IPS-15b (cell line): Measurements from ENCODE around the gene YRDC.
"Not testable (repeated sequence)": the region's sequence is repeated elsewhere in the genome, so short reads cannot be mapped to it uniquely, and the experiment has no call there.

Experiments
- H3K27me3 ChIP-seq: one replicate; pipeline ENCODE4 v1.6.1; 2013; ENCODE audit warnings: low read length; ENCODE audit not compliant: control insufficient read depth, insufficient read depth
- H3K36me3 ChIP-seq: one replicate; pipeline ENCODE4 v1.6.1; 2013; ENCODE audit warnings: low read length; ENCODE audit not compliant: control insufficient read depth, insufficient read depth
- H3K4me1 ChIP-seq: one replicate; pipeline ENCODE4 v1.6.1; 2013; ENCODE audit warnings: mild to moderate bottlenecking, low read length; ENCODE audit not compliant: control insufficient read depth, insufficient read depth
- H3K4me3 ChIP-seq: one replicate; pipeline ENCODE4 v1.5.1; 2013; ENCODE audit warnings: low read depth, low read length
- H3K9ac ChIP-seq: one replicate; pipeline ENCODE4 v1.6.1; 2013; ENCODE audit warnings: low read depth, mild to moderate bottlenecking, low read length
- H3K9me3 ChIP-seq: one replicate; pipeline ENCODE4 v1.6.1; 2013; ENCODE audit warnings: mild to moderate bottlenecking, low read length; ENCODE audit not compliant: control insufficient read depth, insufficient read depth

The YRDC gene

DNA sequence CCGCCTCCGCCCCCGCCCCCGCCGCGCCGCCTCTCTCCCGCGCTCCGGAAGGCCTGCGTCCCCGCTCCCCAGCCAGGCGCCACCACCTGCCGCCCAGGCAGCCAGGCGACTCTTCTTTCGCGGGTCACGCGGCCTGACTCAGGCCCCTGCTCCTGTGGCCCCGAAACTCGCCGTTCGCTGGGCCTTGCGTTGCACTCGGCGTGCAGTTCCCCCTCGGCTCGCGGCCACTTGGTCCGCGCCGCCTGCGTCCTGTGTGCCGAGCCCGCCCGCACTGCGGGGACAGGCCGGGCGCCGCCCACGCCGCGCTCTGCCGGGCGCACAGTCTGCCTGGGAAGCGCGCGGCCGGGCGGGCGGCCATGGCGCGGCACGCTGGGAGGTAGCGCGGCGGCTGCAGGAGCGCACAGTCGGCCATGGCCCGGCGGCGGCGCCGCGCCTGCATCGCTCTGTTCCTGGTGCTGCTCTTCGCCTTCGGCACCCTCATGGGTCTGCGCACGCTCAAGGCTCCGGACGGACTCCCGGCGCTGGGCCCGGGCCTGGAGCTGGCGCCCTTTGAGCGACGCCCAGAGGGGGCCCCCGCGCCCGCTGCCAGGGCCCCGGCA, 14.1 kb downstream of the YRDC start, which contains the start of gene MANEAL:
TSS of gene MANEAL (plus strand) at position 75 of the 599 bp plus-strand sequence. CDS start at position 411, 336 bp downstream.
- Histone ChIP-seq H3K36me3 (no peaks in the 10 kb centered on the region), H3K9ac (no peak within 1 kb of the TSS), H3K4me3 (peak within 1 kb of the TSS; percentile 66), H3K4me1 (no peaks in the 10 kb centered on the region), H3K27me3 (peaks cover 39% of the 10 kb centered on the region), H3K9me3 (no peaks in the 10 kb centered on the region)

DNA sequence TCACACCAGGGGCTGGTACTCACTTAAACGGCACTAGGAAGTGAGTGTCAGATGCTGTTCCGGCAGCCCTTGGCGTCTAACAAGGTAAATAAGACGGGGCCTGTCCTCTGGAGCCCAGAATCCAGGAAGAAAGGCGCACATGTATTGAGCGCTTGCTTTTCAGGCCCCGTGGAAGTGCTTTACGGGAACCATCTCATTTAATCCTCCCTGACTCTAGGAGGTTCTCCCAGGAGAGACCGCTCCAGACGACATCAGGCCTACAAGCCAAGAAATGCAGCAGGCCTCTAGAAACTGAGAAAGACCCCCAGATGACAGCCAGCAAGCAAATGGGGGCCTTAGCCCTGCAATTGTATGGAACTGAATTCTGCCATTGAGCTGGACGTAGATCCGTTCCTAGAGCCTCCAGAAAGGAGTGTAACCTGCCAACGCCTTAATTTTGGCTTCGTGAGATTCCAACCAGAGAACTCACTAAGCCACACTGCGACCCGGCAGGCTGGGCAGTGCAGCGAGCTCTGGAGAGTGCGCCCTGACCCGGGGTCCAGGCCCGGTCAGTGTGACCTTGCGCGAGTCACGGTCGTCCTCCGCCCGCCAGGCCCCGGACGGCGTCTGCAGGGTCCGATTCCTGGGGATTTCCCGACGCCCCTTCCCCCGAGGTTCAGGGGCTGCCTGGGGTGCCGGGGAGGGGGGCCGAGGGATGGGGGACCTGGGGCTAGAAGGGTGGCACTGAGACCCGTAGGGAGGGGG, 14.9 kb downstream of the YRDC start:
- Histone ChIP-seq H3K27me3 (peaks cover 47% of the 10 kb centered on the region), H3K9ac (no peak overlapping the region), H3K4me3 (peak overlapping the region; percentile 66), H3K4me1 (no peaks in the 10 kb centered on the region), H3K9me3 (no peaks in the 10 kb centered on the region), H3K36me3 (no peaks in the 10 kb centered on the region)

GRCh38 chr1:37782491-37782890, 25.5 kb downstream of the YRDC start:
- H3K4me3 ChIP-seq, result no peak overlapping the region
- no peaks in the 10 kb centered on the region for H3K9me3 ChIP-seq

GRCh38 chr1:37778654-37779053, 29.4 kb downstream of the YRDC start:
- peaks cover 10% of the 10 kb centered on the region for H3K27me3 ChIP-seq
- H3K9ac ChIP-seq, result no peak overlapping the region
- no peak overlapping the region for H3K4me3 ChIP-seq
- no peaks in the 10 kb centered on the region for H3K36me3 ChIP-seq
- H3K9me3 ChIP-seq, result no peaks in the 10 kb centered on the region
- H3K4me1 ChIP-seq, result no peaks in the 10 kb centered on the region

More at GRCh38 chr1:37782491-37782890, 25.5 kb downstream of the YRDC start:
- no peaks in the 10 kb centered on the region for H3K36me3 ChIP-seq
- no peak overlapping the region for H3K9ac ChIP-seq
- H3K27me3 ChIP-seq, result peaks cover 4% of the 10 kb centered on the region
- H3K4me1 ChIP-seq, result no peaks in the 10 kb centered on the region

GRCh38 chr1:37776946-37777516, 31.0 kb downstream of the YRDC start:
- peaks cover 10% of the 10 kb centered on the region for H3K27me3 ChIP-seq
- no peak overlapping the region for H3K9ac ChIP-seq
- no peaks in the 10 kb centered on the region for H3K36me3 ChIP-seq
- no peaks in the 10 kb centered on the region for H3K4me1 ChIP-seq
- H3K9me3 ChIP-seq, result no peaks in the 10 kb centered on the region
- no peak overlapping the region for H3K4me3 ChIP-seq

DNA sequence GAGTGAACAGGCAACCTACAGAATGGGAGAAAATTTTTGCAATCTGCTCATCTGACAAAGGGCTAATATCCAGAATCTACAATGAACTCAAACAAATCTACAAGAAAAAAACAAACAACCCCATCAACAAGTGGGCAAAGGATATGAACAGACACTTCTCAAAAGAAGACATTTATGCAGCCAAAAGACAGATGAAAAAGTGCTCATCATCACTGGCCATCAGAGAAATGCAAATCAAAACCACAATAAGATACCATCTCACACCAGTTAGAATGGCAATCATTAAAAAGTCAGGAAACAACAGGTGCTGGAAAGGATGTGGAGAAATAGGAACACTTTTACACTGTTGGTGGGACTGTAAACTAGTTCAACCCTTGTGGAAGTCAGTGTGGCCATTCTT, 36.6 kb downstream of the YRDC start:
- not testable (repeated sequence) for H3K4me1 ChIP-seq, H3K36me3 ChIP-seq, H3K4me3 ChIP-seq, H3K9me3 ChIP-seq, H3K9ac ChIP-seq
- H3K27me3 ChIP-seq, result peaks cover 37% of the 10 kb centered on the region

- no peaks in the 10 kb centered on the region for H3K9me3 ChIP-seq
- peak overlapping the region; percentile 20 for H3K4me3 ChIP-seq
- peaks cover 76% of the 10 kb centered on the region for H3K27me3 ChIP-seq
- H3K4me1 ChIP-seq, result peaks cover 9% of the 10 kb centered on the region
- no peak overlapping the region for H3K9ac ChIP-seq
- no peaks in the 10 kb centered on the region for H3K36me3 ChIP-seq
Observed at GRCh38 chr1:37767488-37767887, 40.5 kb downstream of the YRDC start.

DNA sequence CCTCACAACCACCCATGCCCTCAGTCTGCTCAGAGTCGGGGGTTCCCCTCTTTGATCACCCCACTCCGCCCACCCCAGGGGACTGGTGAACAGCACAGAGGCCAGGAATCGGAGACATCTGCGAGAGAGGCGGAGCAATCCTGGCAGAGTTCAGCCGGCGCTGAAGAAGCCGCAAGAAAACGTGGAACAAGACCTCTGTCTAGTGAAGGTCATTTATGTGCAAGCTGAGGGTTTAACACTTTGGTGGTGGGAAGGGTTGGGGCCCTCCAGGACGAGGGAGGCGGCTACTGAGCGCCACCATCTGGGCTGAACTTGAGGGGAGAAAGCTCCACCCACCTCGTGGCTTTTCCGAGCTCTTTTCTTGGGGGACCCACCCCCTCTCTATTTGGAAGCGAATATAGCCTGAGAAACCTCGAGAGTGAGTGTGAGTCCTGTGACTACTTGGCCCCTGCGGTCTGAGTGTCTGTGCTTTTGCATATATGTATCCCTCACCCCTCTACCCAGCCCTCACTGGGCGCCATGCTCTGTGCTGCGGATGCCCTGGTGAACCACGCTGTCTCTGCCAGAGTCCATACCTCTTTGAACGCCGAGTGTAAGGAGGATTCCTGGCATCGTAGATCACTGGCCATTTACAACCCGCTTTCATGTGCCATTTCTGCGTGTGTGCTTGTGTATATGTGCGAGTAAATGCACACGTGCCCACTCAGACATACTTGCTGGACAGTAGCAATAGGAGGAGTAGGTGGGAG, 41.9 kb downstream of the YRDC start:
- peak overlapping the region; percentile 56 for H3K4me3 ChIP-seq
- H3K9me3 ChIP-seq, result no peaks in the 10 kb centered on the region
- H3K27me3 ChIP-seq, result peaks cover 85% of the 10 kb centered on the region
- no peaks in the 10 kb centered on the region for H3K36me3 ChIP-seq
- H3K4me1 ChIP-seq, result peaks cover 9% of the 10 kb centered on the region
- H3K9ac ChIP-seq, result no peak overlapping the region

- no peaks in the 10 kb centered on the region for H3K36me3 ChIP-seq
- H3K4me3 ChIP-seq, result peak within 1 kb of the TSS; percentile 56
- H3K27me3 ChIP-seq, result peaks cover 85% of the 10 kb centered on the region
Observed at GRCh38 chr1:37764888-37765441, 43.0 kb downstream of the YRDC start, which contains the start of gene EPHA10. Gene EPHA10 (minus strand): TSS chr1:37765120. CDS start chr1:37765066, 54 bp downstream.

DNA sequence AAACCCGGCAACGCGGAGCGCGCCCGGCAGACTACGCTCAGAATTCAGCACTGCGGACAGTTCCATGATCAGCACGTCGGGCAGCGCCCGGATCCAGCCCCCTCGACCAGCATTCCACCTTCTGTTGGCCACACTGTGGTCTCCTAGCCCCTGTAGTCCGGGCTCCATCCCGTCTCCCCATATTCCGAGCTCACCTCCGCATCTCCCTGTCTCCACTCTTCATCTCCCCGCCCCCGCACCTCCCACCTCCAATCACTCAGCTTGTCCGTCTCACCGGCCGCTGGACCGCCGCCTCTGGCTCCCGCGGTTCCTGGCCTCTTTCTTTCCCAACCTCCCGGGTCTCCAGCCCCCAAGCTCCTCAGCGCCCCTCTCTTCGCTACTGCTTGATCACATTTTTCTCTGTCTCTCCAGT, 43.6 kb downstream of the YRDC start:
- H3K4me3 ChIP-seq, result peak overlapping the region; percentile 56

More at GRCh38 chr1:37764888-37765441, 43.0 kb downstream of the YRDC start, which contains the start of gene EPHA10:
- Histone ChIP-seq H3K9me3 (no peaks in the 10 kb centered on the region), H3K9ac (no peak within 1 kb of the TSS), H3K4me1 (peaks cover 9% of the 10 kb centered on the region)

GRCh38 chr1:37763791-37764413, 44.1 kb downstream of the YRDC start:
- no peak overlapping the region for H3K9ac ChIP-seq
- H3K4me3 ChIP-seq, result peak overlapping the region; percentile 18
- H3K9me3 ChIP-seq, result no peaks in the 10 kb centered on the region
- peaks cover 9% of the 10 kb centered on the region for H3K4me1 ChIP-seq
- peaks cover 86% of the 10 kb centered on the region for H3K27me3 ChIP-seq
- H3K36me3 ChIP-seq, result no peaks in the 10 kb centered on the region

More for the DNA sequence above, 43.6 kb downstream of the YRDC start:
- H3K9me3 ChIP-seq, result no peaks in the 10 kb centered on the region
- H3K4me1 ChIP-seq, result peaks cover 9% of the 10 kb centered on the region
- H3K9ac ChIP-seq, result no peak overlapping the region
- no peaks in the 10 kb centered on the region for H3K36me3 ChIP-seq
- peaks cover 85% of the 10 kb centered on the region for H3K27me3 ChIP-seq
